CD4-positive, alpha-beta memory T cell (primary cell): ENCODE data around the gene GRIP1. TPM values are rescaled to one million over a fixed set of nuclear protein-coding genes. Genes with fewer than 3 reads are reported as not detected.

Source experiments
- CTCF ChIA-PET: fragments of 350-600 bp; sonication (Branson Sonifier 250); formaldehyde crosslinking; loops from one replicate; lab custom pipeline; 2021; ENCODE audit warnings: inconsistent platforms; ENCODE audit not compliant: partially characterized antibody; lab: Charles Lee
- POLR2A ChIA-PET: fragments of 350-600 bp; sonication (Branson Sonifier 250); formaldehyde crosslinking; loops from one replicate; lab custom pipeline; 2021; ENCODE audit not compliant: partially characterized antibody; lab: Charles Lee
- DNase-seq, 5 donors: peaks; one replicate each; pipeline versions ENCODE4 v3.0.0 to v3.0.0-alpha.2; 2020 to 2022; ENCODE audit warnings: mixed read lengths in 1 of 5
- H3K27ac ChIP-seq: one replicate; pipeline ENCODE4 v1.7.0; 2013; ENCODE audit warnings: low read depth, low read length
- H3K27me3 ChIP-seq: 2 replicates; pipeline ENCODE4 v1.7.0; 2013; ENCODE audit warnings: mild to moderate bottlenecking, low read length, moderate library complexity; ENCODE audit not compliant: insufficient read depth
- H3K36me3 ChIP-seq: 2 replicates; pipeline ENCODE4 v1.7.0; 2013; ENCODE audit warnings: mild to moderate bottlenecking, low read length, moderate library complexity; ENCODE audit not compliant: insufficient read depth
- H3K4me1 ChIP-seq: 2 replicates; pipeline ENCODE4 v1.7.0; 2013; ENCODE audit warnings: mild to moderate bottlenecking, low read length, moderate library complexity; ENCODE audit not compliant: insufficient read depth
- H3K4me3 ChIP-seq, 2 donors: one replicate each; pipeline ENCODE4 v1.7.0; 2013; ENCODE audit warnings: low read length in 2 of 2, mild to moderate bottlenecking in 1 of 2
- H3K9me3 ChIP-seq, 2 donors: one replicate each; pipeline ENCODE4 v1.7.0; 2013; ENCODE audit warnings: low read length in 2 of 2, control low read depth in 1 of 2; ENCODE audit not compliant: control insufficient read depth in 1 of 2
- H3K27ac Mint-ChIP-seq, 7 donors: one replicate each; pipeline ENCODE4 v1.8.0; 2020 to 2021; ENCODE audit warnings: mixed read lengths in 7 of 7, mild to moderate bottlenecking in 6 of 7, inconsistent platforms in 3 of 7, moderate library complexity in 3 of 7
- H3K27me3 Mint-ChIP-seq, 2 donors: one replicate each; pipeline ENCODE4 v1.8.0; 2020 to 2021; ENCODE audit warnings: mixed read lengths in 2 of 2
- H3K36me3 Mint-ChIP-seq, 2 donors: one replicate each; pipeline ENCODE4 v1.8.0; 2020 to 2021; ENCODE audit warnings: mixed read lengths in 2 of 2, inconsistent platforms in 1 of 2, mild to moderate bottlenecking in 1 of 2
- H3K4me1 Mint-ChIP-seq, 4 donors: one replicate each; pipeline ENCODE4 v1.8.0; 2020 to 2021; ENCODE audit warnings: mixed read lengths in 4 of 4, mild to moderate bottlenecking in 1 of 4
- H3K4me3 Mint-ChIP-seq, 8 donors: one replicate each; pipeline ENCODE4 v1.8.0; 2020 to 2021; ENCODE audit warnings: mixed read lengths in 8 of 8, mild to moderate bottlenecking in 7 of 8, moderate library complexity in 6 of 8, inconsistent platforms in 3 of 8
- H3K9me3 Mint-ChIP-seq, 8 donors: one replicate each; pipeline ENCODE4 v1.8.0; 2020 to 2021; ENCODE audit warnings: mixed read lengths in 8 of 8, mild to moderate bottlenecking in 5 of 8, inconsistent platforms in 3 of 8, moderate library complexity in 1 of 8
- intact Hi-C: fragments of 100-400 bp; cut with micrococcal nuclease; formaldehyde crosslinking; loops from one replicate; pipeline ENCODE4 v1.15.1; 2023
- polyA plus RNA-seq, 2 donors: library from polyadenylated mRNA; unstranded; fragments of 300-500 nt; fragmentation: Illumina TruSeq; gene quantifications; one replicate each; pipeline ENCODE4 v1.2.3, GENCODE V29; 2021
- total RNA-seq, 2 experiments: library from RNA; stranded (reverse); gene quantifications; one replicate each; pipeline ENCODE4 v1.2.3, GENCODE V29; 2021

Gene GRIP1
- total and polyA plus RNA-seq, 4 experiments from 2014 or later, result 0.52 to 3.3 (median 1.5) TPM

- H3K9me3 ChIP-seq, result no peaks in the 10 kb centered on the region
- Mint-ChIP-seq H3K27ac (no peak overlapping the region), H3K36me3 (no peaks in the 10 kb centered on the region), H3K9me3 (no peaks in the 10 kb centered on the region), H3K4me3 (no peak overlapping the region), H3K4me1 (no peaks in the 10 kb centered on the region), H3K27me3 (peaks cover 9 to 11% of the 10 kb centered on the region in 2 donors)
- no peaks in the 10 kb centered on the region for H3K36me3 ChIP-seq
- no peaks in the 10 kb centered on the region for H3K27me3 ChIP-seq
- ChIA-PET CTCF (interaction anchor here (1.2 kb wide), 1 partner anchor 25 kb away, joined by 4 read pairs; no protein-coding TSS in a partner anchor), POLR2A (no interaction called here)
- H3K4me1 ChIP-seq, result no peaks in the 10 kb centered on the region
- intact Hi-C loops, result no loop called here
- H3K27ac ChIP-seq, result no peak overlapping the region
- no peak overlapping the region for H3K4me3 ChIP-seq
- no peak for DNase-seq
Measured at GRCh38 chr12:66665435-66665985, 13.4 kb downstream of the GRIP1 start.

DNA sequence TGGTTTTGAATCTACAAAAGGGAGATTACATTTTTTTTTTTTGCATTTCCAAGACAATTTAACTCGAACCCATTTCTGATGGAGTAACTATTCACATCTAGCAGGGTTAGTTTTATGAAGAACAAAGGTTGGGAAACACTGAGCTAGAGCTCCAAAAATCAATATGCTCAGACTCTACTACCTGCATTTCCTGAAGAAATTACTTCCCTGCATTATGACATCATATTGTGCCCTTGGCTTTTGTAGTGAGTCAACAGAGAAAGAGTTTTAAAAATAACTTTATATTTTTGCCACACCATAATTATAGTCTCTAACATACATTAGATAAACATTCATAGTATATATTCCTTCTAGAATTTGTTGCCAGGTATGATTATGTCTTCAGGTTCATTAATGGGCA, 14.8 kb downstream of the GRIP1 start:
- H3K36me3 ChIP-seq, result no peaks in the 10 kb centered on the region
- no peaks in the 10 kb centered on the region for H3K9me3 Mint-ChIP-seq
- no peaks in the 10 kb centered on the region for H3K4me1 ChIP-seq
- no peak overlapping the region for H3K4me3 ChIP-seq
- H3K9me3 ChIP-seq, result no peaks in the 10 kb centered on the region
- no peak overlapping the region for H3K27ac Mint-ChIP-seq
- H3K4me1 Mint-ChIP-seq, result no peaks in the 10 kb centered on the region
- ChIA-PET CTCF (interaction anchor here (1.2 kb wide), 1 partner anchor 26 kb away, joined by 4 read pairs; no protein-coding TSS in a partner anchor), POLR2A (no interaction called here)
- H3K36me3 Mint-ChIP-seq, result no peaks in the 10 kb centered on the region
- H3K27me3 ChIP-seq, result no peaks in the 10 kb centered on the region
- intact Hi-C loops, result no loop called here
- H3K27me3 Mint-ChIP-seq, result peaks cover 7 to 10% of the 10 kb centered on the region in 2 donors
- no peak overlapping the region for H3K27ac ChIP-seq
- DNase-seq, result no peak
- H3K4me3 Mint-ChIP-seq, result no peak overlapping the region

DNA sequence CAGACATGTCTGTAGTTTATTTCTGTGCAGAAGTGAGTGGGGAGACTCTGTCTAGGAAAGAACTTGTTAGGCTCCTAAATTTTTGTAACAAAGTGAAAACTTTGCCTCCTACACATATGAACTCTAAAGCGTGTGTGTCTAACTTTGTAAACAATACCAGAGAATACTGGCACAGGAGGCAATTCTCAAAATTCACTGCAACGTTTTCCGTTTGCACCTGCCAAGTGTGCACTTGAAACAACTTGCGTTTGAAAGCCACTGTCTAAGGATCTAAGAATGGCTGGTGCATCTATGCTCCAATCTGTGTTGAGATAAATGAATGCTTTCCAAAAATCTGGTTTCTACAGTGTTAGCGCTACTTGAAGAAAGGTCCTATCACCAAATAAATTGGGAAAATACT, 15.3 kb downstream of the GRIP1 start:
- ChIA-PET CTCF (no interaction called here), POLR2A (no interaction called here)
- Histone ChIP-seq H3K27ac (no peak overlapping the region), H3K27me3 (no peaks in the 10 kb centered on the region), H3K36me3 (no peaks in the 10 kb centered on the region), H3K4me1 (no peaks in the 10 kb centered on the region), H3K4me3 (no peak overlapping the region), H3K9me3 (no peaks in the 10 kb centered on the region)
- Mint-ChIP-seq H3K4me3 (no peak overlapping the region), H3K36me3 (no peaks in the 10 kb centered on the region), H3K9me3 (peaks cover 0 to 1% (median 0%) of the 10 kb centered on the region in 8 donors), H3K27ac (no peak overlapping the region), H3K27me3 (peaks cover 7 to 13% of the 10 kb centered on the region in 2 donors), H3K4me1 (no peaks in the 10 kb centered on the region)
- no peak for DNase-seq
- intact Hi-C loops, result no loop called here

DNA sequence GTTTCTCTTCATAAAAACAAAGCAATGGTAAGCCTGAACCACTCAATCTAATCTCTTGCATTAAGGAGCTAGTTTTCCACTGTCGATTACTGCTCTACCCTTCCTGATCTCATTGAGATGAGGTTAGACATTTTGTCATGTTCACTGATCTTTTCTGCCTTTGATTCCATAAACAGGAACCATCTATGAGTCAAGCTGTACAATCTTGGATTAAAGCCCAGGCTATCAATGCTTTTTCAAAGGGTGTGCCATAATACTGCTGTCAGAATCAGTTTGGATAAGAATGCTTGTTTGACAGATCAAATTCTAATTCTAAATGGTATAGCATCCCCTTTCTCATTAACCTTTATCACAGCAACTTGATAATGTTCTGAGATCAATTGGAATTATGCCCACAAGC, 16.1 kb downstream of the GRIP1 start:
- Mint-ChIP-seq H3K27me3 (peaks cover 7 to 10% of the 10 kb centered on the region in 2 donors), H3K9me3 (peaks cover 0 to 2% (median 0%) of the 10 kb centered on the region in 8 donors), H3K4me1 (no peaks in the 10 kb centered on the region), H3K36me3 (no peaks in the 10 kb centered on the region), H3K27ac (no peak overlapping the region), H3K4me3 (no peak overlapping the region)
- Histone ChIP-seq H3K4me3 (no peak overlapping the region), H3K36me3 (no peaks in the 10 kb centered on the region), H3K27ac (no peak overlapping the region), H3K9me3 (no peaks in the 10 kb centered on the region), H3K4me1 (no peaks in the 10 kb centered on the region), H3K27me3 (no peaks in the 10 kb centered on the region)
- intact Hi-C loops, result no loop called here
- DNase-seq, result no peak
- CTCF ChIA-PET, result no interaction called here
- POLR2A ChIA-PET, result no interaction called here

DNA sequence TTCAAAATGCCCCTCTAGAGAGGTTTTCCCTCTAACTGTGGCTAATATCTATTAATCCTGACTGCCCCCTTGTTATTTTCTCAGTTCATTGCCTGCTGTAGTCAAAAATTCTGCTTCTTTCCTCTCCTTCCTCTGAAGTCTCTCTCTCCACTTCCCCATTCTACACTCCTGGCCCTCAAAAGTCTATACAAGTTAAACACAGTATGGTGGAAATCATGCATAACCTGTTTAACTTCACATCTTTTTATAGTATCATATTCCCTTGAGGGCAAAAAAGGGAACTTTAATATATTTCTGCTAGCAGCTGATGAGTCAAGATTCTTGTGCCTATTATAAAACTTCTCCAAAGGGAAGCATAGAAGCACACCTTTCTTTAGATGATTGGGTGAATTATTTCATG, 16.7 kb downstream of the GRIP1 start:
- Histone ChIP-seq H3K27ac (no peak overlapping the region), H3K4me3 (no peak overlapping the region), H3K4me1 (no peaks in the 10 kb centered on the region), H3K36me3 (no peaks in the 10 kb centered on the region), H3K9me3 (no peaks in the 10 kb centered on the region), H3K27me3 (no peaks in the 10 kb centered on the region)
- DNase-seq, result no peak
- Mint-ChIP-seq H3K36me3 (no peaks in the 10 kb centered on the region), H3K27me3 (peaks cover 7 to 9% of the 10 kb centered on the region in 2 donors), H3K27ac (no peak overlapping the region), H3K4me1 (no peaks in the 10 kb centered on the region), H3K4me3 (no peak overlapping the region), H3K9me3 (peaks cover 0 to 4% (median 0%) of the 10 kb centered on the region in 8 donors)
- CTCF ChIA-PET, result no interaction called here
- POLR2A ChIA-PET, result no interaction called here
- intact Hi-C loops, result no loop called here

DNA sequence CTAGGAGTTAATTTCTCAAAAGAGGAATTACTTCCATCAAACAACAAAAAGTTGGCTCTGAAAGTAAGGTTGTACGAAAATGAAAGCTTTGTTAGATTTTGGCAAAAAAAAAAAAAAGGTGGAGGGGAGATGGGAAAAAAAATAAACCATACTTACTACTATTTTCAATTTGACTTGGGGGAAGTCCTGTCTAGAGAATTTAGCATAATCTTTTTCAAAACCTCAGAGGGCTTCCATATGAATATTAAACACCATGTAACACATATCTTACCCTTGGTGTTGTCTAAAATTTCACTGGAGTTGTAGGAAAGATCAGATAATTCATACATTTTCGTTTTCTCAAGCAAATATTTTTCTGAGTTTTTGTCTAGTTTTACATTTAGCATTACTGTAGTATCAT, 17.5 kb downstream of the GRIP1 start:
- H3K4me1 Mint-ChIP-seq, result no peaks in the 10 kb centered on the region
- no peaks in the 10 kb centered on the region for H3K36me3 Mint-ChIP-seq
- Histone ChIP-seq H3K9me3 (no peaks in the 10 kb centered on the region), H3K4me1 (no peaks in the 10 kb centered on the region), H3K27me3 (no peaks in the 10 kb centered on the region), H3K4me3 (no peak overlapping the region), H3K27ac (no peak overlapping the region), H3K36me3 (no peaks in the 10 kb centered on the region)
- H3K4me3 Mint-ChIP-seq, result no peak overlapping the region
- no peak for DNase-seq
- ChIA-PET CTCF (no interaction called here), POLR2A (no interaction called here)
- intact Hi-C loops, result no loop called here
- peaks cover 7 to 10% of the 10 kb centered on the region in 2 donors for H3K27me3 Mint-ChIP-seq
- H3K27ac Mint-ChIP-seq, result no peak overlapping the region
- H3K9me3 Mint-ChIP-seq, result peaks cover 0 to 4% (median 0%) of the 10 kb centered on the region in 8 donors

DNA sequence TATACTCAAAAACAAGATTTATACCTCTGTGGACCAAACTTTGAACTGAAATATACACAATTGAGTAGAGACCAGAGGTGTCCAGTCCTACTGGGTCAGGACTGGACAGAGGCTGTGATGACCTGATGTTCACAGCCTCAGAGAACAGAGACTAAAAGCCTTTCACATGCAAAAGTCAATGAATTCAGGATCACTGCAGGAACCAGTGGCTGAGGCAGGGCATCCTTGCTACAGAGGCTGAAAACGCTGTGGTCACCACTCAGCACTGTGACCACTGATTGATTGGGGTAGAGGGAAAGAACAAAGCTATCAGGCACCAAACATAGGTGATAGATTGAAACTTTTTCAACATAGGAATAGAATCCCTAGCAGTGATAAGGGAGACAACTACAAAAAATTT, 25.1 kb downstream of the GRIP1 start:
- Mint-ChIP-seq H3K36me3 (no peaks in the 10 kb centered on the region), H3K4me1 (no peaks in the 10 kb centered on the region), H3K9me3 (peaks cover 0 to 4% (median 0%) of the 10 kb centered on the region in 8 donors), H3K27ac (no peak overlapping the region), H3K4me3 (no peak overlapping the region), H3K27me3 (peaks cover 1 to 5% of the 10 kb centered on the region in 2 donors)
- ChIA-PET CTCF (no interaction called here), POLR2A (no interaction called here)
- no peaks in the 10 kb centered on the region for H3K27me3 ChIP-seq
- intact Hi-C loops, result no loop called here
- no peak overlapping the region for H3K4me3 ChIP-seq
- no peak for DNase-seq
- no peak overlapping the region for H3K27ac ChIP-seq
- H3K36me3 ChIP-seq, result no peaks in the 10 kb centered on the region
- H3K9me3 ChIP-seq, result no peaks in the 10 kb centered on the region
- no peaks in the 10 kb centered on the region for H3K4me1 ChIP-seq
